Measurements from ENCODE around the gene CRNKL1. TPM values are rescaled to one million over a fixed set of nuclear protein-coding genes. Genes with fewer than 3 reads are reported as not detected.

Gene CRNKL1
- total and polyA plus RNA-seq, 4 donors: 5.0 to 16.2 (median 7.9) TPM

- H3K27ac ChIP-seq (ENCODE audit: low read depth in 1 of 2, low read length in 2 of 2): no peak overlapping the region
- no peak for DNase-seq (ENCODE audit: low spot score)
- H3K4me1 ChIP-seq (ENCODE audit: control insufficient read depth in 4 of 4, insufficient read depth in 4 of 4, low read length in 3 of 4): peaks cover 12 to 34% (median 23%) of the 10 kb centered on the region in 4 donors
- no peaks in the 10 kb centered on the region for H3K9me3 ChIP-seq (ENCODE audit: control insufficient read depth in 4 of 4, low read length in 3 of 4)
- 58% methylated on average over 2 of the region's 2 CpGs for WGBS
- no peaks in the 10 kb centered on the region for H3K27me3 ChIP-seq (ENCODE audit: control insufficient read depth in 4 of 4, insufficient read depth in 4 of 4, low read length in 3 of 4)
- TF ChIP-seq NR2F2 (IDR thresholded peaks at IDR 0.05) (no peak), JUND (IDR thresholded peaks at IDR 0.05) (no peak), ZBTB33 (IDR thresholded peaks at IDR 0.05) (no peak), MAX (IDR thresholded peaks at IDR 0.05) (no peak)
- H3K9ac ChIP-seq (ENCODE audit: low read depth in 1 of 2, low read length in 2 of 2): no peak overlapping the region
- H3K36me3 ChIP-seq (ENCODE audit: control insufficient read depth in 4 of 4, insufficient read depth in 3 of 4, low read depth in 1 of 4, low read length in 3 of 4): no peaks in the 10 kb centered on the region
- H3K4me3 ChIP-seq (ENCODE audit: low read depth in 1 of 3, low read length in 3 of 3): no peak overlapping the region
Observed at GRCh38 chr20:20014659-20015058, 37.6 kb downstream of the CRNKL1 start.

- DNase-seq (ENCODE audit: low spot score): no peak
- Histone ChIP-seq H3K4me3 (ENCODE audit: low read depth in 1 of 3, low read length in 3 of 3) (no peak overlapping the region), H3K36me3 (ENCODE audit: control insufficient read depth in 4 of 4, insufficient read depth in 3 of 4, low read depth in 1 of 4, low read length in 3 of 4) (no peaks in the 10 kb centered on the region), H3K9ac (ENCODE audit: low read depth in 1 of 2, low read length in 2 of 2) (no peak overlapping the region), H3K9me3 (ENCODE audit: control insufficient read depth in 4 of 4, low read length in 3 of 4) (no peaks in the 10 kb centered on the region), H3K27me3 (ENCODE audit: control insufficient read depth in 4 of 4, insufficient read depth in 4 of 4, low read length in 3 of 4) (no peaks in the 10 kb centered on the region), H3K27ac (ENCODE audit: low read depth in 1 of 2, low read length in 2 of 2) (no peak overlapping the region), H3K4me1 (ENCODE audit: control insufficient read depth in 4 of 4, insufficient read depth in 4 of 4, low read length in 3 of 4) (peaks cover 2 to 19% (median 12%) of the 10 kb centered on the region in 4 donors)
- TF ChIP-seq MAX (IDR thresholded peaks at IDR 0.05) (no peak), GABPA (IDR thresholded peaks at IDR 0.05 in 1 of 2, conservative IDR thresholded peaks at IDR 0.05 in 1 of 2) (no peak), REST (IDR thresholded peaks at IDR 0.05) (no peak), HNF4A (conservative IDR thresholded peaks at IDR 0.05) (no peak), EGR1 (IDR thresholded peaks at IDR 0.05; ENCODE audit: low read depth in 2 of 2) (no peak), JUND (IDR thresholded peaks at IDR 0.05) (no peak), ZBTB33 (IDR thresholded peaks at IDR 0.05) (no peak), TAF1 (conservative IDR thresholded peaks at IDR 0.05) (no peak), NR2F2 (IDR thresholded peaks at IDR 0.05) (no peak), RXRA (IDR thresholded peaks at IDR 0.05) (no peak), FOXA1 (IDR thresholded peaks at IDR 0.05) (no peak), HNF4G (IDR thresholded peaks at IDR 0.05) (no peak), YY1 (IDR thresholded peaks at IDR 0.05) (no peak), RAD21 (IDR thresholded peaks at IDR 0.05) (no peak)
- TF ChIP-seq, protein P1, sequence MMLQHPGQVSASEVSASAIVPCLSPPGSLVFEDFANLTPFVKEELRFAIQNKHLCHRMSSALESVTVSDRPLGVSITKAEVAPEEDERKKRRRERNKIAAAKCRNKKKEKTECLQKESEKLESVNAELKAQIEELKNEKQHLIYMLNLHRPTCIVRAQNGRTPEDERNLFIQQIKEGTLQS (IDR thresholded peaks at IDR 0.05): no peak
- 79% methylated on average over 2 of the region's 2 CpGs for WGBS
Observed at GRCh38 chr20:20012541-20012940, 39.7 kb downstream of the CRNKL1 start.
